Transverse colon (tissue), 4 donors: ENCODE results near the gene MAPKBP1.

Source experiments
- CTCF ChIP-seq, 5 experiments: fragments of 200-600 bp in 3 of 5; fragments of 450-650 bp in 2 of 5; sonication (generic) in 3 of 5; IDR thresholded peaks; 1 replicate in 2 of 5; 2 replicates in 3 of 5; pipeline ENCODE4 v1.5.1; 2016 to 2017; ENCODE audit warnings: antibody characterized with exemption in 5 of 5, inconsistent platforms in 3 of 5, mild to moderate bottlenecking in 2 of 5, moderate library complexity in 1 of 5
- POLR2A ChIP-seq: fragments of 450-650 bp; IDR thresholded peaks from one replicate; pipeline ENCODE4 v1.6.1; 2016; ENCODE audit warnings: antibody characterized with exemption, mild to moderate bottlenecking, moderate library complexity
- POLR2AphosphoS5 ChIP-seq, 3 donors: sonication (generic); formaldehyde crosslinking; IDR thresholded peaks; one replicate each; pipeline ENCODE4 v1.6.1; 2016; ENCODE audit warnings: antibody characterized with exemption in 3 of 3

GRCh38 chr15:41858756-41859155 is 84.5 kb downstream of the MAPKBP1 start:
- TF ChIP-seq CTCF (IDR thresholded peaks at IDR 0.05) = no peak
- TF ChIP-seq POLR2A = no peak
- no peak for TF ChIP-seq POLR2AphosphoS5 (IDR thresholded peaks at IDR 0.05)
